Transverse colon (tissue), 4 donors: ENCODE results near the gene LTBR.

Experiments used
- EP300 ChIP-seq: sonication (generic); formaldehyde crosslinking; IDR thresholded peaks from one replicate; pipeline ENCODE4 v1.6.1; 2017; ENCODE audit warnings: antibody characterized with exemption, low read depth
- POLR2A ChIP-seq: fragments of 450-650 bp; IDR thresholded peaks from one replicate; pipeline ENCODE4 v1.6.1; 2016; ENCODE audit warnings: antibody characterized with exemption, mild to moderate bottlenecking, moderate library complexity
- POLR2AphosphoS5 ChIP-seq, 3 donors: sonication (generic); formaldehyde crosslinking; IDR thresholded peaks; one replicate each; pipeline ENCODE4 v1.6.1; 2016; ENCODE audit warnings: antibody characterized with exemption in 3 of 3
- TF ChIP-seq, protein P1 (sequence below), 5 experiments: fragments of 200-600 bp in 3 of 5; fragments of 450-650 bp in 2 of 5; sonication (generic) in 3 of 5; IDR thresholded peaks; 1 replicate in 2 of 5; 2 replicates in 3 of 5; pipeline ENCODE4 v1.5.1; 2016 to 2017; ENCODE audit warnings: antibody characterized with exemption in 5 of 5, inconsistent platforms in 3 of 5, mild to moderate bottlenecking in 2 of 5, moderate library complexity in 1 of 5

DNA sequence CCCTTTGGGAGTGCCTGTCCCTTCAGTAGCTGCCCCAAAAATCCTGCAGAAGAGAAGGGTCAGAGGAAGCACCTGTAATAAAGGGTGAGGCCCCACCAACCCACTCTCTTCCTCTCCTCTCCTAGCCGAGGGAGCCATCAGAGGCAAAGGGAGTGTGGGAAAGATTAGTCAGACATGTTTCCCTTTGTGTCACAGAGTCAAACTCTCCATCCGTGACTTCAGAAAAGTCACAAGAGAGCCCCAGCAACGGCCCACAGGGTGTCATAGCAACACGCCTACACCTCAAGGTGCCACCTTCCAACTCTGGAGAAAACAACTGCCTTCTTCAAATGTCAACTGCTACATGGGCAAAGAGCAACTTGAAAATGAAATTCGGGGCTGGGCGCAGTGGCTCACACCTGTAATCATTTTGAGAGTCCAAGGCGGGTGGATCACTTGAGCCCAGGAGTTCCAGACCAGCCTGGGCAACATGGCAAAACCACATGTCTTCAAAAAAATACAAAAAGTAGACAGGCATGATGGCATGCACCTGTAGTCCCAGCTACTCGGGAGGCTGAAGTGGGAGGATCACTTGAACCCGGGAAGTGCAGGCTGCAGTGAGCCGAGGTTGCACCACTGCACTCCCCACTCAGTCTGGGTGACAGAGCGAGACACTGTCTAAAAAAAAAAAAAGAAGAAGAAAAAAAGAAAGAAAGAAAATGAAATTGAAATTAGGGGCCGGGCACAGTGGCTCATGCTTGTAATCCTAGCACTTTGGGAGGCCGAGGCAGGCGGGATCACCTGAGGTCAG is 43.1 kb downstream of the LTBR start:
- TF ChIP-seq POLR2AphosphoS5 (IDR thresholded peaks at IDR 0.05) (no peak), POLR2A (no peak), EP300 (no peak)
- TF ChIP-seq, protein P1, sequence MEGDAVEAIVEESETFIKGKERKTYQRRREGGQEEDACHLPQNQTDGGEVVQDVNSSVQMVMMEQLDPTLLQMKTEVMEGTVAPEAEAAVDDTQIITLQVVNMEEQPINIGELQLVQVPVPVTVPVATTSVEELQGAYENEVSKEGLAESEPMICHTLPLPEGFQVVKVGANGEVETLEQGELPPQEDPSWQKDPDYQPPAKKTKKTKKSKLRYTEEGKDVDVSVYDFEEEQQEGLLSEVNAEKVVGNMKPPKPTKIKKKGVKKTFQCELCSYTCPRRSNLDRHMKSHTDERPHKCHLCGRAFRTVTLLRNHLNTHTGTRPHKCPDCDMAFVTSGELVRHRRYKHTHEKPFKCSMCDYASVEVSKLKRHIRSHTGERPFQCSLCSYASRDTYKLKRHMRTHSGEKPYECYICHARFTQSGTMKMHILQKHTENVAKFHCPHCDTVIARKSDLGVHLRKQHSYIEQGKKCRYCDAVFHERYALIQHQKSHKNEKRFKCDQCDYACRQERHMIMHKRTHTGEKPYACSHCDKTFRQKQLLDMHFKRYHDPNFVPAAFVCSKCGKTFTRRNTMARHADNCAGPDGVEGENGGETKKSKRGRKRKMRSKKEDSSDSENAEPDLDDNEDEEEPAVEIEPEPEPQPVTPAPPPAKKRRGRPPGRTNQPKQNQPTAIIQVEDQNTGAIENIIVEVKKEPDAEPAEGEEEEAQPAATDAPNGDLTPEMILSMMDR (IDR thresholded peaks at IDR 0.05) = no peak
